ENCODE data around the gene TNFSF10. TPM values are rescaled to one million over a fixed set of nuclear protein-coding genes. Genes with fewer than 3 reads are reported as not detected.

Gene TNFSF10
- total RNA-seq, 1 experiment from 2014 or later = 0.22 TPM

DNA sequence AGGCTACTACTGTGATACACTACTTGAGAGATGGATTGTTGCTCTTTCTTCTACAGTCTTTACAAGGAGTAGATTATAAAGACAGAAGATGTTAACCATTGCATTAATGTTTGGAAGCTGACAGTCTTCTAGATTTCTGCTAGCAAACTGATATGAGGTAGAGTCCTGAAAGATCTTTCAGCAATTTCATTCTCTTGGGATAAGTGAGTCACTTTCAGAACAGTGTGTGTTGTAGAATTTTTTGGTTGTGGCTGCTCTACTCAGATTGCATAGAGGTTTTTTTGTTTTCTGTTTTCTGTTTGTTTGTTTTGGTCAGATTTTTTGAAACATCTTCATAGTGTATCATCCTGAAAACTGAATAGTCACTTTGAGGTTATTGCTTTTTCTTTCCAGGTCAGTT lies 17.1 kb downstream of the TNFSF10 start:
- TF ChIP-seq ZNF232 (CRISPR knock-in tag; IDR thresholded peaks at IDR 0.05) (no peak), GABPB1 (CRISPR knock-in tag; IDR thresholded peaks at IDR 0.05) (no peak), ZNF423 (CRISPR knock-in tag; IDR thresholded peaks at IDR 0.05) (no peak), EMX1 (CRISPR knock-in tag; IDR thresholded peaks at IDR 0.05) (no peak), SP1 (CRISPR knock-in tag; conservative IDR thresholded peaks at IDR 0.05) (no peak), ZNF512 (CRISPR knock-in tag; IDR thresholded peaks at IDR 0.05; ENCODE audit: borderline replicate concordance) (no peak), KAT7 (CRISPR knock-in tag; IDR thresholded peaks at IDR 0.05; ENCODE audit: borderline replicate concordance) (no peak), NR2C2 (CRISPR knock-in tag; IDR thresholded peaks at IDR 0.05) (no peak)
- TF ChIP-seq, protein P1, sequence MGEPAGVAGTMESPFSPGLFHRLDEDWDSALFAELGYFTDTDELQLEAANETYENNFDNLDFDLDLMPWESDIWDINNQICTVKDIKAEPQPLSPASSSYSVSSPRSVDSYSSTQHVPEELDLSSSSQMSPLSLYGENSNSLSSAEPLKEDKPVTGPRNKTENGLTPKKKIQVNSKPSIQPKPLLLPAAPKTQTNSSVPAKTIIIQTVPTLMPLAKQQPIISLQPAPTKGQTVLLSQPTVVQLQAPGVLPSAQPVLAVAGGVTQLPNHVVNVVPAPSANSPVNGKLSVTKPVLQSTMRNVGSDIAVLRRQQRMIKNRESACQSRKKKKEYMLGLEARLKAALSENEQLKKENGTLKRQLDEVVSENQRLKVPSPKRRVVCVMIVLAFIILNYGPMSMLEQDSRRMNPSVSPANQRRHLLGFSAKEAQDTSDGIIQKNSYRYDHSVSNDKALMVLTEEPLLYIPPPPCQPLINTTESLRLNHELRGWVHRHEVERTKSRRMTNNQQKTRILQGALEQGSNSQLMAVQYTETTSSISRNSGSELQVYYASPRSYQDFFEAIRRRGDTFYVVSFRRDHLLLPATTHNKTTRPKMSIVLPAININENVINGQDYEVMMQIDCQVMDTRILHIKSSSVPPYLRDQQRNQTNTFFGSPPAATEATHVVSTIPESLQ (CRISPR knock-in tag; IDR thresholded peaks at IDR 0.05) = no peak
- TF ChIP-seq, protein P2, sequence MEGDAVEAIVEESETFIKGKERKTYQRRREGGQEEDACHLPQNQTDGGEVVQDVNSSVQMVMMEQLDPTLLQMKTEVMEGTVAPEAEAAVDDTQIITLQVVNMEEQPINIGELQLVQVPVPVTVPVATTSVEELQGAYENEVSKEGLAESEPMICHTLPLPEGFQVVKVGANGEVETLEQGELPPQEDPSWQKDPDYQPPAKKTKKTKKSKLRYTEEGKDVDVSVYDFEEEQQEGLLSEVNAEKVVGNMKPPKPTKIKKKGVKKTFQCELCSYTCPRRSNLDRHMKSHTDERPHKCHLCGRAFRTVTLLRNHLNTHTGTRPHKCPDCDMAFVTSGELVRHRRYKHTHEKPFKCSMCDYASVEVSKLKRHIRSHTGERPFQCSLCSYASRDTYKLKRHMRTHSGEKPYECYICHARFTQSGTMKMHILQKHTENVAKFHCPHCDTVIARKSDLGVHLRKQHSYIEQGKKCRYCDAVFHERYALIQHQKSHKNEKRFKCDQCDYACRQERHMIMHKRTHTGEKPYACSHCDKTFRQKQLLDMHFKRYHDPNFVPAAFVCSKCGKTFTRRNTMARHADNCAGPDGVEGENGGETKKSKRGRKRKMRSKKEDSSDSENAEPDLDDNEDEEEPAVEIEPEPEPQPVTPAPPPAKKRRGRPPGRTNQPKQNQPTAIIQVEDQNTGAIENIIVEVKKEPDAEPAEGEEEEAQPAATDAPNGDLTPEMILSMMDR (IDR thresholded peaks at IDR 0.05) = no peak
- TF ChIP-seq, protein P3, sequence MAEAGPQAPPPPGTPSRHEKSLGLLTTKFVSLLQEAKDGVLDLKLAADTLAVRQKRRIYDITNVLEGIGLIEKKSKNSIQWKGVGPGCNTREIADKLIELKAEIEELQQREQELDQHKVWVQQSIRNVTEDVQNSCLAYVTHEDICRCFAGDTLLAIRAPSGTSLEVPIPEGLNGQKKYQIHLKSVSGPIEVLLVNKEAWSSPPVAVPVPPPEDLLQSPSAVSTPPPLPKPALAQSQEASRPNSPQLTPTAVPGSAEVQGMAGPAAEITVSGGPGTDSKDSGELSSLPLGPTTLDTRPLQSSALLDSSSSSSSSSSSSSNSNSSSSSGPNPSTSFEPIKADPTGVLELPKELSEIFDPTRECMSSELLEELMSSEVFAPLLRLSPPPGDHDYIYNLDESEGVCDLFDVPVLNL (CRISPR knock-in tag; IDR thresholded peaks at IDR 0.05; ENCODE audit: borderline replicate concordance, low read depth) = no peak
- TF ChIP-seq, protein P4, sequence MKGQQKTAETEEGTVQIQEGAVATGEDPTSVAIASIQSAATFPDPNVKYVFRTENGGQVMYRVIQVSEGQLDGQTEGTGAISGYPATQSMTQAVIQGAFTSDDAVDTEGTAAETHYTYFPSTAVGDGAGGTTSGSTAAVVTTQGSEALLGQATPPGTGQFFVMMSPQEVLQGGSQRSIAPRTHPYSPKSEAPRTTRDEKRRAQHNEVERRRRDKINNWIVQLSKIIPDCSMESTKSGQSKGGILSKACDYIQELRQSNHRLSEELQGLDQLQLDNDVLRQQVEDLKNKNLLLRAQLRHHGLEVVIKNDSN (CRISPR knock-in tag; IDR thresholded peaks at IDR 0.05) = no peak
- DNase-seq (ENCODE audit: low spot score) = no peak
- H3K9me3 Mint-ChIP-seq = peaks cover 22% of the 10 kb centered on the region
- CTCF ChIA-PET = interaction anchor here (0.7 kb wide), 1 partner anchor 115 kb away, joined by 4 read pairs; no protein-coding TSS in a partner anchor
- no peak for ATAC-seq
- POLR2A ChIA-PET = no interaction called here
- no peak overlapping the region for H3K27ac Mint-ChIP-seq
- no peaks in the 10 kb centered on the region for H3K27me3 Mint-ChIP-seq (ENCODE audit: low read depth)
- 0 out of 2 replicates have a peak, but pooled peaks cover 4% of the 10 kb centered on the region for H3K36me3 Mint-ChIP-seq
- H3K4me1 Mint-ChIP-seq = no peaks in the 10 kb centered on the region
- no peak overlapping the region for H3K4me3 Mint-ChIP-seq

DNA sequence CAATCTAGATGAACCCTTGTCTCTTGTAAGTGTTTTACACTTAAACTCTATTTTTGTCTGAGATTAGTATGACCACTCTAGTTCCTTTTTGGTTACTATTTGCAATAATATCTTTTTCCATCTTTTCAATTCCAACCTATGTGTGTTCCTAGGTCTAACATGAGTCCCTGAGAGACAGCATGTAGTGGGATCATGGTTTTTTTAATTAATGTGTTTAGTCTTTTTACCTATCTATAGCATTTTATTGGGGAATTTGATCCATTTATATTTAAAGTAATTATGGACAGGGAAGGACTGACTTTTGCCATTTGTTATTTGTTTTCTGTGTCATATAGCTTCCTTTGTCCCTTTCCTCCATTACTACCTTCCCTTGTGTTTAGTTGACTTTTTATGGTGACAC lies 21.7 kb downstream of the TNFSF10 start:
- H3K9me3 Mint-ChIP-seq = peaks cover 23% of the 10 kb centered on the region
- H3K27me3 Mint-ChIP-seq (ENCODE audit: low read depth) = no peaks in the 10 kb centered on the region
- H3K4me1 Mint-ChIP-seq = no peaks in the 10 kb centered on the region
- DNase-seq (ENCODE audit: low spot score) (no peak), ATAC-seq (no peak)
- CTCF ChIA-PET = interaction anchor here (0.8 kb wide), 1 partner anchor 40 kb away, joined by 4 read pairs; no protein-coding TSS in a partner anchor
- H3K27ac Mint-ChIP-seq = no peak overlapping the region
- H3K36me3 Mint-ChIP-seq = 0 out of 2 replicates have a peak, but pooled peaks cover 7% of the 10 kb centered on the region
- H3K4me3 Mint-ChIP-seq = no peak overlapping the region
- POLR2A ChIA-PET = no interaction called here
- TF ChIP-seq AFF4 (CRISPR knock-in tag; IDR thresholded peaks at IDR 0.05; ENCODE audit: borderline replicate concordance) (no peak), ZNF671 (CRISPR knock-in tag; IDR thresholded peaks at IDR 0.05) (no peak), NR3C1 (CRISPR knock-in tag; conservative IDR thresholded peaks at IDR 0.05; ENCODE audit: low read depth) (no peak), FOXJ3 (CRISPR knock-in tag; IDR thresholded peaks at IDR 0.05; ENCODE audit: borderline replicate concordance) (no peak), ZMAT4 (CRISPR knock-in tag; IDR thresholded peaks at IDR 0.05) (no peak)
- TF ChIP-seq, protein P5, sequence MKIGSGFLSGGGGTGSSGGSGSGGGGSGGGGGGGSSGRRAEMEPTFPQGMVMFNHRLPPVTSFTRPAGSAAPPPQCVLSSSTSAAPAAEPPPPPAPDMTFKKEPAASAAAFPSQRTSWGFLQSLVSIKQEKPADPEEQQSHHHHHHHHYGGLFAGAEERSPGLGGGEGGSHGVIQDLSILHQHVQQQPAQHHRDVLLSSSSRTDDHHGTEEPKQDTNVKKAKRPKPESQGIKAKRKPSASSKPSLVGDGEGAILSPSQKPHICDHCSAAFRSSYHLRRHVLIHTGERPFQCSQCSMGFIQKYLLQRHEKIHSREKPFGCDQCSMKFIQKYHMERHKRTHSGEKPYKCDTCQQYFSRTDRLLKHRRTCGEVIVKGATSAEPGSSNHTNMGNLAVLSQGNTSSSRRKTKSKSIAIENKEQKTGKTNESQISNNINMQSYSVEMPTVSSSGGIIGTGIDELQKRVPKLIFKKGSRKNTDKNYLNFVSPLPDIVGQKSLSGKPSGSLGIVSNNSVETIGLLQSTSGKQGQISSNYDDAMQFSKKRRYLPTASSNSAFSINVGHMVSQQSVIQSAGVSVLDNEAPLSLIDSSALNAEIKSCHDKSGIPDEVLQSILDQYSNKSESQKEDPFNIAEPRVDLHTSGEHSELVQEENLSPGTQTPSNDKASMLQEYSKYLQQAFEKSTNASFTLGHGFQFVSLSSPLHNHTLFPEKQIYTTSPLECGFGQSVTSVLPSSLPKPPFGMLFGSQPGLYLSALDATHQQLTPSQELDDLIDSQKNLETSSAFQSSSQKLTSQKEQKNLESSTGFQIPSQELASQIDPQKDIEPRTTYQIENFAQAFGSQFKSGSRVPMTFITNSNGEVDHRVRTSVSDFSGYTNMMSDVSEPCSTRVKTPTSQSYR (CRISPR knock-in tag; IDR thresholded peaks at IDR 0.05) = no peak
- TF ChIP-seq, protein P1 (CRISPR knock-in tag; IDR thresholded peaks at IDR 0.05) = no peak

All from WTC11 (cell line).